GM12891 (cell line): ENCODE results near the gene OR5J2.

Experiments used
- POLR2AphosphoS5 ChIP-seq: IDR thresholded peaks from 2 replicates; pipeline ENCODE4 v1.6.1; 2011; ENCODE audit warnings: low read depth, low read length, control low read depth
- SPI1 ChIP-seq: IDR thresholded peaks from 2 replicates; pipeline ENCODE4 v1.6.1; 2011; ENCODE audit warnings: low read depth, low read length, control low read depth
- TAF1 ChIP-seq: IDR thresholded peaks from 2 replicates; pipeline ENCODE4 v1.6.1; 2011; ENCODE audit warnings: low read depth, low read length, control low read depth

DNA sequence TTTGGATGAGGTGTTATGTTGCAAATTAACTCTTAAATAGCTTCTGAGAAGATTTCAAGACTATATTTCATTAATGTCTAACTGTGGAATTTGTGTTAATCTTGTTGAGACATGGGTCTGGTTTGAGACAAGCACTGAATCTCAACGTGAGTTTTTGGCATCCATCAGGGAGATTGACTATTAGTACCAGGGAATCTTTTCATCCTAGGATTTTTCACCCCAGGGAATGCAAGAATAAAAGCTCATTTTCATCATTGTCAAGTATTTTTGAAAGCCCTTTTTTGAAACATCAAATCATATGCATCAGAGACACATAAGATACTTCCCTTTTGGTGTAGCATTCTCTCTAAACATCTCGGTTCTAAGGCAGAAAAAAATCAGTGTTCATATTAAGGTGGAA is 38.1 kb downstream of the OR5J2 start:
- TF ChIP-seq SPI1 (no peak), TAF1 (no peak), POLR2AphosphoS5 (no peak)
